ENCODE data around the gene KIF12. TPM values are rescaled to one million over a fixed set of nuclear protein-coding genes. Genes with fewer than 3 reads are reported as not detected.

KIF12 gene
- total RNA-seq, 2 experiments from 2014 or later: not detected

- H3K4me3 Mint-ChIP-seq: no peak overlapping the region
- no peaks in the 10 kb centered on the region for H3K9me3 Mint-ChIP-seq
- intact Hi-C loops (cut with micrococcal nuclease): no loop called here
- H3K36me3 Mint-ChIP-seq: no peaks in the 10 kb centered on the region
- CTCF ChIA-PET: interaction anchor here (1.4 kb wide), 1 partner anchor 13 kb away, joined by 3 read pairs; no protein-coding TSS in a partner anchor
- H3K27ac Mint-ChIP-seq: no peak overlapping the region
- POLR2A ChIA-PET: no interaction called here
- DNase-seq: no peak
- peaks cover 16% of the 10 kb centered on the region for H3K27me3 Mint-ChIP-seq
- H3K4me1 Mint-ChIP-seq (ENCODE audit: low read depth): no peaks in the 10 kb centered on the region
Observed at GRCh38 chr9:114121227-114122135, 22.4 kb upstream of the KIF12 start.

DNA sequence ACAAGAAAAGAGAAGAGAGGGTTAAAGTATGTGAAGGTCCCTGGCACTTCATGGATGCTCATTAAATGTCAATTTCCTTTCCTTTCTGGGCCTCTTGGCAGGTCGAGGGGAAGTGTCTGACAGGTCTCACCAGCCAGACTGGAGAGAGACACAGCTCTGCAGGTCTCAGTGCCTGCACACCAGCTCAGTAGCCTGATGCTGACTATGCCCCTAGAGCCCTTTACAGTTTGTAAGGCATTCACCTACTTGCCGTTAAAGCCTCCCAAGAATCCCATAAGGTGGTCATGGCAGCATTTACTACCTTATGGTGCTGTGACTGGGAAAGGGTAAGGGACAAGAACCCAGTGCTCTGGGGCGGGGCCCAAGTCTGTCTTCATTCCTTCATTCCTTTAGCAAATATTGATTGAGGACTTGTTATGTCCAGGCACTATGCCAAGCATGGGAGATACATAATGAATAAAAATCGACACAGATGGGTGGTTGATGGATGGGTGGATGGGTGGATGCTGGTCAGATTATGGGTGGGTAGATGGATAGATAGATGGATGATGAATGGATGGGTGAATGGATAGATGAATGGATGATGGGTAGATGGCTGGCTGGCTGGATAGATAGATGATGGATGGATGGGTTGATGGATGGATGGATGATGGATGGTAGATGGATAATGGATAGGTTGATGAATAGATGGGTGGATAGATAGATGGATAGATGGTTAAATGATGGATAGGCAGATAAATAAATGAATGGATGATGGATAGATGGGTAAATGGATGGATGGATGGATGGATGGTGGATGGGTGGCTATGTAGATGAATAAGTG lies 21.3 kb upstream of the KIF12 start:
- Mint-ChIP-seq H3K9me3 (no peaks in the 10 kb centered on the region), H3K4me3 (no peak overlapping the region), H3K36me3 (no peaks in the 10 kb centered on the region), H3K27ac (no peak overlapping the region), H3K4me1 (ENCODE audit: low read depth) (no peaks in the 10 kb centered on the region), H3K27me3 (peaks cover 16% of the 10 kb centered on the region)
- DNase-seq: no peak
- CTCF ChIA-PET: interaction anchor here (1.4 kb wide), 1 partner anchor 12 kb away, joined by 3 read pairs; no protein-coding TSS in a partner anchor
- intact Hi-C loops (cut with micrococcal nuclease): no loop called here
- POLR2A ChIA-PET: no interaction called here

- H3K36me3 Mint-ChIP-seq: no peaks in the 10 kb centered on the region
- no peak overlapping the region for H3K4me3 Mint-ChIP-seq
- no peaks in the 10 kb centered on the region for H3K4me1 Mint-ChIP-seq (ENCODE audit: low read depth)
- CTCF ChIA-PET: no interaction called here
- H3K9me3 Mint-ChIP-seq: no peaks in the 10 kb centered on the region
- intact Hi-C loops (cut with micrococcal nuclease): no loop called here
- peaks cover 16% of the 10 kb centered on the region for H3K27me3 Mint-ChIP-seq
- POLR2A ChIA-PET: no interaction called here
- no peak overlapping the region for H3K27ac Mint-ChIP-seq
- no peak for DNase-seq
Observed at GRCh38 chr9:114119242-114120191, 20.4 kb upstream of the KIF12 start.

GRCh38 chr9:114117996-114118830 lies 19.1 kb upstream of the KIF12 start:
- Mint-ChIP-seq H3K9me3 (no peaks in the 10 kb centered on the region), H3K27ac (no peak overlapping the region), H3K36me3 (no peaks in the 10 kb centered on the region), H3K4me3 (no peak overlapping the region), H3K27me3 (peaks cover 20% of the 10 kb centered on the region), H3K4me1 (ENCODE audit: low read depth) (no peaks in the 10 kb centered on the region)
- ChIA-PET CTCF (interaction anchor here (1.2 kb wide), 1 partner anchor 10 kb away, joined by 3 read pairs; no protein-coding TSS in a partner anchor), POLR2A (no interaction called here)
- DNase-seq: no peak
- intact Hi-C loops (cut with micrococcal nuclease): no loop called here

- POLR2A ChIA-PET: no interaction called here
- DNase-seq: no peak
Observed at GRCh38 chr9:114117614-114117995, 18.5 kb upstream of the KIF12 start.

DNA sequence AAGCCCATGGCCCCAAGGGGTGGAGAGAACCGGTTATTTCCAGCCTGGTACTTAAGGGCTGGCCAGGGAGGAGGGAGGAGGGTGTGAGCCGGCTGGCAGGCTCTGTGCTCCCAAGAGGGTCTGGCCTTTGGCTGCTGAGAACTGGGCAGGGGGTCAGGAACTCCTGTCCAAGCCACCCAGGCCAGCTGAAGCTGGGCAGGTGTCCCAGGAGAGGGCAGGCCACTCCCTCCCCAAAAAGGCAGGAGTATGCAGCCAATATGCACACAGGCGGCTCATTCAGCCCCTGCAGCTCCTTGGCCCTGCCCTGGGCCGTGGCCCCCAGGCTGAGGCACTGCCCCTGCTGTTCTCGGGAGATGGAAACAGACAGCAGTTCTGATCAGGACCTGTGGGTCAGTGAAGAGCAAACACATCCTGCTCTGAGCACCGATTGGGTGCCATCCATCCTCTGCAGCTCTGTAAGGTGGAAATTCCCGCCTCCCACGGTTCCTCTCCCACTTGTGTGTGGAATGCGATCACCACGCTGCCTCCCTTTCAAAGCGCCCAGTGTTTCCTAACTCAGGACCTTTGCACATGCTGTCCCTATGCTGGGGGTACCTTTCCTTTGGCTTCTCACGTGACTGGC lies 17.1 kb upstream of the KIF12 start:
- intact Hi-C loops (cut with micrococcal nuclease): no loop called here
- no peak for DNase-seq
- H3K27ac Mint-ChIP-seq: no peak overlapping the region
- no peaks in the 10 kb centered on the region for H3K4me1 Mint-ChIP-seq (ENCODE audit: low read depth)
- peaks cover 24% of the 10 kb centered on the region for H3K27me3 Mint-ChIP-seq
- POLR2A ChIA-PET: no interaction called here
- no peak overlapping the region for H3K4me3 Mint-ChIP-seq
- H3K36me3 Mint-ChIP-seq: no peaks in the 10 kb centered on the region
- H3K9me3 Mint-ChIP-seq: no peaks in the 10 kb centered on the region
- CTCF ChIA-PET: interaction anchor here (1.5 kb wide), 1 partner anchor 34 kb away, joined by 4 read pairs; no protein-coding TSS in a partner anchor

More at GRCh38 chr9:114117614-114117995, 18.5 kb upstream of the KIF12 start:
- intact Hi-C loops (cut with micrococcal nuclease): no loop called here
- CTCF ChIA-PET: interaction anchor here (1.2 kb wide), 1 partner anchor 9 kb away, joined by 3 read pairs; no protein-coding TSS in a partner anchor
- H3K4me3 Mint-ChIP-seq: no peak overlapping the region
- no peaks in the 10 kb centered on the region for H3K36me3 Mint-ChIP-seq
- H3K27ac Mint-ChIP-seq: no peak overlapping the region
- H3K4me1 Mint-ChIP-seq (ENCODE audit: low read depth): no peaks in the 10 kb centered on the region
- no peaks in the 10 kb centered on the region for H3K9me3 Mint-ChIP-seq
- H3K27me3 Mint-ChIP-seq: peaks cover 22% of the 10 kb centered on the region

GRCh38 chr9:114115654-114116125 lies 16.6 kb upstream of the KIF12 start:
- no peak for DNase-seq
- H3K4me1 Mint-ChIP-seq (ENCODE audit: low read depth): no peaks in the 10 kb centered on the region
- peaks cover 24% of the 10 kb centered on the region for H3K27me3 Mint-ChIP-seq
- H3K36me3 Mint-ChIP-seq: no peaks in the 10 kb centered on the region
- H3K9me3 Mint-ChIP-seq: no peaks in the 10 kb centered on the region
- ChIA-PET CTCF (interaction anchor here (1.2 to 1.5 kb wide), 2 partner anchors 33 to 39 kb away, joined by 4 read pairs; partner anchors contain the start of gene COL27A1), POLR2A (no interaction called here)
- no peak overlapping the region for H3K4me3 Mint-ChIP-seq
- intact Hi-C loops (cut with micrococcal nuclease): no loop called here
- no peak overlapping the region for H3K27ac Mint-ChIP-seq

- intact Hi-C loops (cut with micrococcal nuclease): no loop called here
- Mint-ChIP-seq H3K27me3 (peaks cover 24% of the 10 kb centered on the region), H3K4me3 (no peak overlapping the region), H3K36me3 (no peaks in the 10 kb centered on the region), H3K4me1 (ENCODE audit: low read depth) (no peaks in the 10 kb centered on the region), H3K9me3 (no peaks in the 10 kb centered on the region), H3K27ac (no peak overlapping the region)
- ChIA-PET CTCF (interaction anchor here (1.2 kb wide), 1 partner anchor 40 kb away, joined by 4 read pairs; the partner anchor contains the start of gene COL27A1), POLR2A (no interaction called here)
- no peak for DNase-seq
Observed at GRCh38 chr9:114114364-114114763, 15.3 kb upstream of the KIF12 start.

DNA sequence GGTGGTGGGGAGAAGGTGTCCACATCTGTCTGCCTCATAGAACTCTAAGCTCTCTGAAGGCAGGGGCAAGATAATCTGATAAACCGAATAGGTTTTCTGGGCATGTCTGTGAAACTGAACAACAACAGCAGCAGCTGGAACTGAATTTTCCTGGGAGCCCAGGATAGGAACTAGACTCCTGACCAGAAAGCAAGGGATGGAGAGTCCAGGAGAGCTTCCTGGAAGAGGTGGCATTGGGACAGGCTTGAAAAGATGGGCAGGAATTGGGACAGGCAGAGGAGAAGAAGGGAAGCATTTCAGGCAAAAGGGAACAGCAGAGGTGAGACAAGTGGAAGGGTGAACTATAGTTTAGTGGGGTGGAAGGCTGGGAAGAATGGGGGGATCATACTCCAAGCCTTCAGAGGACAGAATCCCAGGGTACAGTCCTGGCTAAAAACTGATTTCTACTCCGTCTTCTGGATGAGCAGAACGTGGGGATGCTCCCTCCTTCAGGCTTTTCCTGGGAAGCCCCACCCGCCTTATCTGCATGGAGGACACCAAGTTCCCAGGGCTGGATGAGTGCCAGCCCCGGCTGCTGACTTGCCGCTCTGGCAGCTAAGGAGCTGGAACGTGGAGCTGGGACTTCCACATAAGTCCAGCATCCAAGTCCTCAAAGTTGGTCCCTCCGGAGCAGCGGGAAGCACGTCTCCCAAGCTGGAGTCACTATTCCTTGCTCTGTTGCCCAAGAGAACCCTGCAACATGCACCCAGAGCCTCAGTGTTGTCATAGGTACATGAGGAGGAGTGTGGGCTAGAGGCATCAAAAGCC lies 13.9 kb upstream of the KIF12 start:
- no peak for DNase-seq
- POLR2A ChIA-PET: no interaction called here
- Mint-ChIP-seq H3K4me3 (no peak overlapping the region), H3K36me3 (no peaks in the 10 kb centered on the region), H3K4me1 (ENCODE audit: low read depth) (no peaks in the 10 kb centered on the region), H3K27me3 (peaks cover 20% of the 10 kb centered on the region), H3K9me3 (no peaks in the 10 kb centered on the region), H3K27ac (no peak overlapping the region)
- intact Hi-C loops (cut with micrococcal nuclease): no loop called here
- CTCF ChIA-PET: interaction anchor here (0.8 kb wide), 1 partner anchor 31 kb away, joined by 3 read pairs; no protein-coding TSS in a partner anchor

GRCh38 chr9:114112325-114112724 lies 13.2 kb upstream of the KIF12 start:
- Mint-ChIP-seq H3K4me1 (ENCODE audit: low read depth) (no peaks in the 10 kb centered on the region), H3K9me3 (no peaks in the 10 kb centered on the region), H3K27me3 (peaks cover 13% of the 10 kb centered on the region), H3K27ac (no peak overlapping the region), H3K4me3 (no peak overlapping the region), H3K36me3 (no peaks in the 10 kb centered on the region)
- CTCF ChIA-PET: interaction anchor here (0.8 to 7.1 kb wide), 2 partner anchors 30 to 180 kb away, joined by 3 to 93 read pairs; no protein-coding TSS in a partner anchor
- POLR2A ChIA-PET: no interaction called here
- intact Hi-C loops (cut with micrococcal nuclease): no loop called here
- DNase-seq: no peak

Measured in activated CD4-positive, alpha-beta memory T cell treated with anti-CD3 and anti-CD28 coated beads for 36 hours (primary cell).